A549 treated with RU486 at 1 μM for 4 hours (cell line): ENCODE results near the gene ARHGEF18. TPM values are rescaled to one million over a fixed set of nuclear protein-coding genes. Genes with fewer than 3 reads are reported as not detected.

Experiments used
- total RNA-seq: library from RNA; stranded (reverse); fragments of 200-300 nt; extraction: Qiagen RNA extraction; gene quantifications from 5 replicates; pipeline ENCODE4 v1.2.3, GENCODE V29; 2022; ENCODE audit warnings: low read depth

ARHGEF18 gene
- 42.0 to 59.6 TPM (median 51.9 TPM) in 5 replicates for total RNA-seq

GRCh38 chr19:7348587-7349230 lies at the start of gene ARHGEF18:
Gene ARHGEF18 (plus strand): TSS chr19:7348937. CDS start chr19:7362891, 13,954 bp downstream.

Other genes starting within 250 kb of the ARHGEF18 start
- 1.4 to 2.6 TPM (median 2.3 TPM) in 5 replicates for gene INSR, start 54.5 kb upstream of the ARHGEF18 start, total RNA-seq
- gene PEX11G, start 140.1 kb downstream of the ARHGEF18 start, total RNA-seq = 0.93 to 2.1 TPM (median 1.8 TPM) in 5 replicates
- 13.8 to 20.6 TPM (median 20.1 TPM) in 5 replicates for gene ZNF358, start 167.2 kb downstream of the ARHGEF18 start, total RNA-seq
- 10.5 to 14.9 TPM (median 13.1 TPM) in 5 replicates for gene MCOLN1, start 173.7 kb downstream of the ARHGEF18 start, total RNA-seq
- gene PNPLA6, start 186.8 kb downstream of the ARHGEF18 start, total RNA-seq = 26.9 to 37.6 TPM (median 33.9 TPM) in 5 replicates
- gene CAMSAP3, start 246.9 kb downstream of the ARHGEF18 start, total RNA-seq = 2.8 to 5.5 TPM (median 4.3 TPM) in 5 replicates